ENCODE measurements around the gene PLXNA4.

The PLXNA4 gene

DNA sequence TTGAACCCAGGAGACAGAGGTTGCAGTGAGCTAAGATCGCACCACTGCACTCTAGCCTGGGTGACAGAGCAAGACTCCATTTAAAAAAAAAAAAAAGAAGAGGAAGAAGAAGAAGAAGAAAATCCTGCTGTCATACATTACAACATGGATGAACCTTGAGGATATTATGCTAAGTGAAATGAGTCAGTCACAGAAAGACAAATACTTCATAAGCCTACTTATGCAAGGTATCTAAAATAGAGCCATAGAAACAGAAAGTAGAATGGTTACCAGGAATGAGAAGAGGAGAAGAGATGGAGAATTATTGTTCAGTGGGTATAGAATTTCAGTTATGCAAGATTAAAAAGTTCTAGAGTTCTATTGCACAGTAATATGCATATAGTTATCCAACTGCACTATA is 466.5 kb downstream of the PLXNA4 start:
- no peak for DNase-seq (ENCODE audit: extremely low spot score)
- TF ChIP-seq, protein P1, sequence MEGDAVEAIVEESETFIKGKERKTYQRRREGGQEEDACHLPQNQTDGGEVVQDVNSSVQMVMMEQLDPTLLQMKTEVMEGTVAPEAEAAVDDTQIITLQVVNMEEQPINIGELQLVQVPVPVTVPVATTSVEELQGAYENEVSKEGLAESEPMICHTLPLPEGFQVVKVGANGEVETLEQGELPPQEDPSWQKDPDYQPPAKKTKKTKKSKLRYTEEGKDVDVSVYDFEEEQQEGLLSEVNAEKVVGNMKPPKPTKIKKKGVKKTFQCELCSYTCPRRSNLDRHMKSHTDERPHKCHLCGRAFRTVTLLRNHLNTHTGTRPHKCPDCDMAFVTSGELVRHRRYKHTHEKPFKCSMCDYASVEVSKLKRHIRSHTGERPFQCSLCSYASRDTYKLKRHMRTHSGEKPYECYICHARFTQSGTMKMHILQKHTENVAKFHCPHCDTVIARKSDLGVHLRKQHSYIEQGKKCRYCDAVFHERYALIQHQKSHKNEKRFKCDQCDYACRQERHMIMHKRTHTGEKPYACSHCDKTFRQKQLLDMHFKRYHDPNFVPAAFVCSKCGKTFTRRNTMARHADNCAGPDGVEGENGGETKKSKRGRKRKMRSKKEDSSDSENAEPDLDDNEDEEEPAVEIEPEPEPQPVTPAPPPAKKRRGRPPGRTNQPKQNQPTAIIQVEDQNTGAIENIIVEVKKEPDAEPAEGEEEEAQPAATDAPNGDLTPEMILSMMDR (IDR thresholded peaks at IDR 0.05; ENCODE audit: control extremely low read depth, extremely low read depth, low read depth, missing control alignments): no peak
- ChIA-PET CTCF (no interaction called here), POLR2A (no interaction called here)

DNA sequence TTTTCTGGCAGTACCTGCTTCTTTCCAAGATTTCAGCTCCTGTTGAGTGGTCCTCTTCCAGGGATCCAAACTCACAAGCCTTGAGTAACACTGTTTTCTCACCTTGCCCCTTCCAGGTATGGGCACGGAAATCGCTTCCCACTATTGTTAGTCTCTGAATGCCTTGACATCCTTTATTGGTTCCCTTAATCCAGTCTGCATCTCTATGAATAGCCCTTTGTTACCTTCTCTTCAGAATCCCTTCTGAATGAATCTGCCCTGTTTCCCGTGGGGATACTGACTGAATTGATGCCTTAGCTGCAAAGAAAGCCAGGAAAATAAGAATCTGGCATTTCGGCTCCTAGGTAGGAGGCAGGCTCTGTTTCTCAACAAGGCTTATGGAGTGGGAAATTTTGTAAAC is 467.7 kb downstream of the PLXNA4 start:
- TF ChIP-seq, protein P1 (IDR thresholded peaks at IDR 0.05; ENCODE audit: control extremely low read depth, extremely low read depth, low read depth, missing control alignments): no peak
- ChIA-PET POLR2A (no interaction called here), CTCF (no interaction called here)
- DNase-seq (ENCODE audit: extremely low spot score): no peak

DNA sequence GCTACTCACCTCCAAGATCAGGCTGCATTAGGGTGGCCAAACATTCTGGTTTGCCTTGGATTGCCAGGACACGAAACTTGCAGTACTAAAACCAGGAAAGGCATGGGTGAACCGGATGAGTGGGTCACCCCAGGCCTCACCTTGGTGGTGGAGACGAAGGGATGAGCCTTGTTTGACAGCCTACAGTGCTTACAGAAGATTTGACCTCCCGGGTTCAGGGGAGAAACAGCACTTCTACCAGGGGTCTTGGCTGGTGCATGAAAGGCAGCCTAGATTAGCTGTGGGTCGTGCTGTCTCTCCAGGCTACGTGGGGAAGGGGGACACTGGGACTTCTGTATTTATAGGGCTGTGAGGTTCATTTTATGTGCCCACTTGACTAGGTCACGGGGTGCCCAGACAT is 469.8 kb downstream of the PLXNA4 start:
- POLR2A ChIA-PET: no interaction called here
- no peak for DNase-seq (ENCODE audit: extremely low spot score)
- TF ChIP-seq, protein P1 (IDR thresholded peaks at IDR 0.05; ENCODE audit: control extremely low read depth, extremely low read depth, low read depth, missing control alignments): no peak
- CTCF ChIA-PET: no interaction called here

DNA sequence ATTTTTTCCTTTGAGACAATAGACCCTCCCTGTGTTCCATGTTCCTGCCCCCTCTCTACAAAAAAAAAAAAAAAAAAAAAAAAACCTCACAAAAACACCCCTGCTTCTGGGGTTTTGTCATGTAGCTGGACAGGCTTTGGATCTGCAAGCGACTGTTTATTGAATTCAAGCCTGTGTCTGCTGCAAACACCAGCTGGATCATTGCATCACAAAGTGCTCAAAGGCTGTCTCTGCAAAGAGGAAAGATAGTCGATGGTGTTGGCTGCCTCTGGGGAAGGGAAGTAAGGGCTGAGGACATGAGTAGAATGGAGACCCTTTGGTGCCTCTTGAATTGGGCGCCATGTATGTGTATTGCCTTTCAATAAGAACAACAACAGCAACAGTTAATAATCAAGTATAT is 471.2 kb downstream of the PLXNA4 start:
- no peak for DNase-seq (ENCODE audit: extremely low spot score)
- POLR2A ChIA-PET: no interaction called here
- TF ChIP-seq, protein P1 (IDR thresholded peaks at IDR 0.05; ENCODE audit: control extremely low read depth, extremely low read depth, low read depth, missing control alignments): no peak
- CTCF ChIA-PET: no interaction called here

DNA sequence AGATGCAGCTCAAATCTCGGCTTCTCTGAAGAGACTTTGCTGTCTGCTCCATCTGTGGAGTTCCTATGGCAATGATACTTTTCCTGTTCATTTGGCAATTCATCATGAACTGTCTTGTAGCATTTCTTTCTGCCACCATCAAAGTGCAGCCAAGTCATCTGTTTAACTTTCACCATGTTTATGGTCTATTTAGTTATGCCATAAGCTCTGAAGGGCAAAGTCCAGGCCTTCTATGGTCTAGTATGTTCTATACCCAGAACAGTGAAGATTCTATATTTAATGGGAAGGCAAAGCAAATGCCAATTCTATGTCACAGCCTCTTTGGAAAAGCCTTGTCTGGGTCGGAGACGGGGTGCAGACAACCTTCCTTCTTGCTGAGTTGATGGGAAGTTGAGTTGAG is 472.6 kb downstream of the PLXNA4 start:
- CTCF ChIA-PET: interaction anchor here (1.1 kb wide), 1 partner anchor 244 kb away, joined by 3 read pairs; no protein-coding TSS in a partner anchor
- no peak for DNase-seq (ENCODE audit: extremely low spot score)
- POLR2A ChIA-PET: no interaction called here
- TF ChIP-seq, protein P1 (IDR thresholded peaks at IDR 0.05; ENCODE audit: control extremely low read depth, extremely low read depth, low read depth, missing control alignments): no peak

DNA sequence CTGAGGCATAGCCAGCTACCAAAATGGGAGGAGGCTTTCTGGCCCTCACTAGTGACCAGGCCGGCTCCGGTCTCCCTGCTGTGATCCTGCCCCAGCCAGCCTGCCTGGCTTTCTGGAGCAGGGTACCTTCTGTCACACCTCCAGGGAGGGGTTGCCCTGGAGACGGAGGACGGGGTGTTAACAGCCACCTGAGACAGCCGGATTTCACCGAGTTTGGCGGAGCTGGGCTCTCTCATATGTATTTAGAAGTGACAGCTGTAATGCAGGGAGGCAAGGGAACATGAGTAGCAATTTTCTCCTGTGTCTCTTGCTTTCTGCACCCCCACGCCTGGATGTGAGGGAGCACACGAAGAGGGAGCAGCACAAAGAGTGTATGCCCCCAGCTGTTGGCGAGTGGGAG is 473.3 kb downstream of the PLXNA4 start:
- DNase-seq (ENCODE audit: extremely low spot score): no peak
- CTCF ChIA-PET: no interaction called here
- TF ChIP-seq, protein P1 (IDR thresholded peaks at IDR 0.05; ENCODE audit: control extremely low read depth, extremely low read depth, low read depth, missing control alignments): no peak
- POLR2A ChIA-PET: no interaction called here

DNA sequence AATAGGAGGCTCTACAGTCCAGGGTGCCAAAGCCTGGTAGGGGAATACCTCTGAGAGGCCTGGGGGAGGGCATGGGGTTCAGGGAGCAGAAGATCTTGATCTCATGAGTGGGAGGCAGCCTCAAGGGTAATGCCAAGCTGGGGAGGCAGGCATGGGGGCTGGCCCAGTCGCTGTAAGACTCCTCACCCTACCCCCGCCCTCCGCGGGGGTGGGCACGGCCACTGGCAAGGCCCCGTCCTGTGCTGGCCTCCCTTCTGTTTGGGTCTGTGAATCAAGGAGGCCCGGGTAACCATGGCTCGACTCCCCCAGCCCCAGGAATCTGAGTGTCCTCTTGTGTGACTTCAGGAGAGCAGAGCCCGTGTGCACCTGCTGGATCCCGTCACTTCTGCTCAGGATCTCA is 473.9 kb downstream of the PLXNA4 start:
- ChIA-PET CTCF (no interaction called here), POLR2A (no interaction called here)
- TF ChIP-seq, protein P1 (IDR thresholded peaks at IDR 0.05; ENCODE audit: control extremely low read depth, extremely low read depth, low read depth, missing control alignments): no peak
- no peak for DNase-seq (ENCODE audit: extremely low spot score)
